ENCODE data around the gene CAGE1. TPM values are rescaled to one million over a fixed set of nuclear protein-coding genes. Genes with fewer than 3 reads are reported as not detected.

The CAGE1 gene
- total RNA-seq, 1 donor from 2014 or later: not detected

DNA sequence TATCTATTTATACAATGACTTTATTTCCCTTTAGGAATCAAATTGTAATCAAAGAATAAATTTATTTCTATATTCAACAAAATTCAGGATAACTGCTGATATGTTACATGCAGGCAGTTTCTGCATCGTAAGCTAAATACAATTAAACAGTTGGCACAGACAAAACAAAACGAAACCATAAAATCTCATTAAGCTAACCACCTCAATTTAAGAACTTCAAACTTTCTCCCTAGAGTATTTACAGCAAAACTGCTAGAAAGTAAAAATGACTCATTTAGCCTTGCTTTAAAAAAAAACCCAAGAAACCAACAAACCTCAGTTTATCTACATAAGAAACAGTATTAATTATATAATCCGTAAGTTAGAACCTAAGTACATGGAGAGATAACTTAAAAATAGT is 93.6 kb downstream of the CAGE1 start:
- Histone ChIP-seq H3K9me3 (replicated peaks) (no peaks in the 10 kb centered on the region), H3K4me3 (no peak overlapping the region), H3K27ac (replicated peaks) (no peak overlapping the region), H3K27me3 (ENCODE audit: low read depth) (no peaks in the 10 kb centered on the region), H3K4me1 (peaks cover 9% of the 10 kb centered on the region), H3K36me3 (peaks cover 91% of the 10 kb centered on the region)
- no peak for DNase-seq
- TF ChIP-seq, protein P1, sequence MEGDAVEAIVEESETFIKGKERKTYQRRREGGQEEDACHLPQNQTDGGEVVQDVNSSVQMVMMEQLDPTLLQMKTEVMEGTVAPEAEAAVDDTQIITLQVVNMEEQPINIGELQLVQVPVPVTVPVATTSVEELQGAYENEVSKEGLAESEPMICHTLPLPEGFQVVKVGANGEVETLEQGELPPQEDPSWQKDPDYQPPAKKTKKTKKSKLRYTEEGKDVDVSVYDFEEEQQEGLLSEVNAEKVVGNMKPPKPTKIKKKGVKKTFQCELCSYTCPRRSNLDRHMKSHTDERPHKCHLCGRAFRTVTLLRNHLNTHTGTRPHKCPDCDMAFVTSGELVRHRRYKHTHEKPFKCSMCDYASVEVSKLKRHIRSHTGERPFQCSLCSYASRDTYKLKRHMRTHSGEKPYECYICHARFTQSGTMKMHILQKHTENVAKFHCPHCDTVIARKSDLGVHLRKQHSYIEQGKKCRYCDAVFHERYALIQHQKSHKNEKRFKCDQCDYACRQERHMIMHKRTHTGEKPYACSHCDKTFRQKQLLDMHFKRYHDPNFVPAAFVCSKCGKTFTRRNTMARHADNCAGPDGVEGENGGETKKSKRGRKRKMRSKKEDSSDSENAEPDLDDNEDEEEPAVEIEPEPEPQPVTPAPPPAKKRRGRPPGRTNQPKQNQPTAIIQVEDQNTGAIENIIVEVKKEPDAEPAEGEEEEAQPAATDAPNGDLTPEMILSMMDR (IDR thresholded peaks at IDR 0.05; ENCODE audit: borderline replicate concordance): no peak
- intact Hi-C loops (cut with micrococcal nuclease): loop anchor here (10.0 kb wide), 1 partner anchor 99 kb away; no protein-coding TSS in a partner anchor

DNA sequence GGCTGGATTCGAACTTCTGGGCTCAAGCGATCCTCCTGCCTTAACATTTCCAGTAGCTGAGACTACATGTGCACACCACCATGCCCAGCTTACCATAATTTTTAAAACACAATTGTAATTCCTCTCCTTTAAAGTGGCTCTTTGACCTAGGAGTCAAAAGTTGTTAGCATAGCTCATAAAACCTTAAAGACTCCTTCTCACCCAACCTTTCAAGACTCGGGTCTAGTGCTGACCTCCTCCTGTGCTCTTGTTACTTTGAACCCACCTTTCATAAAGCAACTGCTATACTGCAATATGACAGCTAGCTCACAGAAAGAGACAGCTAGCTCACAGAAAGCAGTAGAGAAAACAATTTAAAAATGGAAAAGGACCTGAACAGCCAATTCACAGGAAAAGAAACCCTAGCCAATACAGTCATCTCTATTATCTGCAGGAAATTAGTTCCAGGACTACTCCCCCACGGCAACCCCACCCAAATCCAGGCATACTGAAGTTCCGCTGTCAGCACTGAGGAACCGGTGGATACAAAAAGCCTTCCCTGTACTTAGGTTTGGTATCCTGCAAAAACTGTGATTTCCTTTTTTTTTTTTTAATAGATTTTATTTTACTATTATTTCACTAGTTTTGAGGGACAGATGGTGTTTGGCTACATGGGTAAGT is 96.8 kb downstream of the CAGE1 start:
- Histone ChIP-seq H3K4me3 (no peak overlapping the region), H3K4me1 (peaks cover 9% of the 10 kb centered on the region), H3K27ac (replicated peaks) (peak overlapping the region; percentile 67), H3K9me3 (replicated peaks) (no peaks in the 10 kb centered on the region), H3K36me3 (peaks cover 86% of the 10 kb centered on the region), H3K27me3 (ENCODE audit: low read depth) (no peaks in the 10 kb centered on the region)
- intact Hi-C loops (cut with micrococcal nuclease): loop anchor here (10.0 kb wide), 1 partner anchor 102 kb away; no protein-coding TSS in a partner anchor
- DNase-seq: no peak
- TF ChIP-seq, protein P1 (IDR thresholded peaks at IDR 0.05; ENCODE audit: borderline replicate concordance): no peak

DNA sequence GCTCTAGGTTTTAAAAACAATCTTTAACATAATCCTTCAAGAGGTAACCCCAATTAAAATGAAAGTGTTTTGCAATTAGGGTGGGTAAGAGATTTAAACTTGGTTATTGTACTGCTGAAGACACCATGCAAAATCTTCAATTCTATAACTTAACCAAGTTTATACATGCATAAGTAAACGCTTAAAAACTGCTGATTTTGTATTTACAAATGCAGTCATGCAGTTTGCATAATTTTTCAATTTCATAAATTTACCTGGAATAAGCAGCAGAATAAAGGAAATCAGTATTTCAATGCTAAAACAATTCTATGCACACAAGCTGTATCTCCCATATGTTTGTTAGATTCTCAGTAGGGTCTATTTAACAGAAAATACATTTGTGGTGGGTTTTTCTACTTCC is 99.5 kb downstream of the CAGE1 start:
- Histone ChIP-seq H3K4me3 (no peak overlapping the region), H3K36me3 (peaks cover 86% of the 10 kb centered on the region), H3K9me3 (replicated peaks) (no peaks in the 10 kb centered on the region), H3K27me3 (ENCODE audit: low read depth) (no peaks in the 10 kb centered on the region), H3K27ac (replicated peaks) (no peak overlapping the region), H3K4me1 (peaks cover 9% of the 10 kb centered on the region)
- TF ChIP-seq, protein P1 (IDR thresholded peaks at IDR 0.05; ENCODE audit: borderline replicate concordance): no peak
- intact Hi-C loops (cut with micrococcal nuclease): loop anchor here (10.0 kb wide), 1 partner anchor 105 kb away; no protein-coding TSS in a partner anchor
- no peak for DNase-seq

DNA sequence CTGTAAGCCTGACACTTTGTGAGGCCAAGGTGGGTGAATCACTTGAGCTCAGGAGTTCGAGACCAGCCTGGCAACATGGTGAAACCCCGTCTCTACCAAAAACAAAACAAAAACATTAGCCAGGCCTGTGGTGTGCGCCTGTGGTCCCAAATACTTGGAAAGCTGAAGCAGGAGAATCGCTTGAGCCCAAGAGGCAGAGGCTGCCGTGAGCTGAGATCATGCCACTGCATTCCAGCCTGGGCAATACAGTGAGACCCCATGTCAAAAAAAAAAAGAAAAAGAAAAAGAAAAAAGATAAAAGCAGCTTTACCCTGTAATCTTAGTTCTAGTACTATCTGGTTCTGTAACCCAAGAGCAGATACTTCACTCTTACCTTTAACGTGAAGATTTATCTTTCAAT is 104.1 kb downstream of the CAGE1 start:
- intact Hi-C loops (cut with micrococcal nuclease): no loop called here
- TF ChIP-seq, protein P1 (IDR thresholded peaks at IDR 0.05; ENCODE audit: borderline replicate concordance): no peak

DNA sequence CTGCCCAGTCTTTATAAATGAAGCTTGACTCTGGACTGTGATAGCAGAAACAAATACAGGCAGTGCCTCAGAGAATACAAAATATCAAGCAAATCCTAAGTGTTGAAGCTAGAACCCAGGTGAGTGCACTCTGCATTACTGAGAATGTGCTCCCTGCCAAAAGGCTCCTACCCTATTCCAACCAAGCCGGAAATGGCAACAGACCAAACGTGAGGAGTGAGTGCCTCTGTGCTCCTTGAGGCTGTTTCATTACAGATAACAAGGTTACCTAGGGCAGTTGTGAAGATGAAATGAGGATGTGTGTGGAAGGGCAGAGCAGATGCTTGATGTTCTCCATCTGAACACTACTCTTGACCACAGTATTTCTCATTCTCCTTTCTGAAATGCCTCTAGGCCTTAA is 105.9 kb downstream of the CAGE1 start:
- intact Hi-C loops (cut with micrococcal nuclease): no loop called here
- H3K4me3 ChIP-seq: no peak overlapping the region
- H3K4me1 ChIP-seq: no peaks in the 10 kb centered on the region
- TF ChIP-seq, protein P1 (IDR thresholded peaks at IDR 0.05; ENCODE audit: borderline replicate concordance): no peak
- no peaks in the 10 kb centered on the region for H3K27me3 ChIP-seq (ENCODE audit: low read depth)
- H3K27ac ChIP-seq (replicated peaks): no peak overlapping the region
- peaks cover 51% of the 10 kb centered on the region for H3K36me3 ChIP-seq
- no peak for DNase-seq
- no peaks in the 10 kb centered on the region for H3K9me3 ChIP-seq (replicated peaks)

More for the DNA sequence above, 104.1 kb downstream of the CAGE1 start:
- no peak for DNase-seq
- Histone ChIP-seq H3K4me3 (no peak overlapping the region), H3K4me1 (no peaks in the 10 kb centered on the region), H3K9me3 (replicated peaks) (no peaks in the 10 kb centered on the region), H3K27me3 (ENCODE audit: low read depth) (no peaks in the 10 kb centered on the region), H3K36me3 (peaks cover 65% of the 10 kb centered on the region), H3K27ac (replicated peaks) (no peak overlapping the region)

Data from left ventricle myocardium inferior (tissue), 1 donor.